Kidney epithelial cell (primary cell): ENCODE data around the gene CACNA1I. TPM values are rescaled to one million over a fixed set of nuclear protein-coding genes. Genes with fewer than 3 reads are reported as not detected.

Experiments
- DNase-seq: peaks from one replicate; pipeline ENCODE4 v3.0.0-alpha.2; 2010; ENCODE audit warnings: low read depth
- H3K27me3 ChIP-seq: 2 replicates; pipeline ENCODE4 v1.6.0; 2011; ENCODE audit warnings: low read length; ENCODE audit not compliant: control insufficient read depth, insufficient read depth
- H3K36me3 ChIP-seq: 2 replicates; pipeline ENCODE4 v1.5.1; 2011; ENCODE audit warnings: low read length; ENCODE audit not compliant: control insufficient read depth, insufficient read depth
- H3K4me3 ChIP-seq: 2 replicates; pipeline ENCODE4 v1.5.1; 2011; ENCODE audit warnings: low read depth, mild to moderate bottlenecking, control low read depth, low read length
- total RNA-seq: library from RNA; depleted of rRNA; stranded (reverse); fragments of >200 nt; gene quantifications from 2 replicates; pipeline ENCODE4 v1.2.3, GENCODE V29; 2015
- TF ChIP-seq, protein P1 (sequence below): IDR thresholded peaks from 2 replicates; pipeline ENCODE4 v1.5.1; 2011; ENCODE audit warnings: mild to moderate bottlenecking, moderate library complexity, low read length, control low read depth, inconsistent platforms; ENCODE audit not compliant: insufficient read depth, poor library complexity, severe bottlenecking

The CACNA1I gene
- total RNA-seq, 1 donor from 2014 or later, result not detected

DNA sequence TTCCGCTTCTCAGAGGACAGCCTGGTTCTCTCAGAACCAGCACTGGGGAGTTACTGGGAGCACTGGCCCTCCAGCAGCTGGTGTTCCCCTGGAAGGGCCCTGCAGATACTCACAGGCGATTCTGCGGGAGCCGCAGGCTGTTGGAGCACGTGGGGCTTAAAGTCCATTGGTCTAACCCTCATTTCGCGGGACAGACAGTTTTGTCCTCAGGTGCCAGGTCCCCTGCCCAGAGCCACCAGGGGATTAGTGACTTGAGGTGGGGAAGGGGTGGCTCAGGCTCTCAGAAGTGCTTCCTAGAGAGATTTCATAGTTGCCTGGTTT is 53.9 kb downstream of the CACNA1I start:
- Histone ChIP-seq H3K27me3 (peaks cover 42% of the 10 kb centered on the region), H3K4me3 (no peak overlapping the region), H3K36me3 (no peaks in the 10 kb centered on the region)
- TF ChIP-seq, protein P1, sequence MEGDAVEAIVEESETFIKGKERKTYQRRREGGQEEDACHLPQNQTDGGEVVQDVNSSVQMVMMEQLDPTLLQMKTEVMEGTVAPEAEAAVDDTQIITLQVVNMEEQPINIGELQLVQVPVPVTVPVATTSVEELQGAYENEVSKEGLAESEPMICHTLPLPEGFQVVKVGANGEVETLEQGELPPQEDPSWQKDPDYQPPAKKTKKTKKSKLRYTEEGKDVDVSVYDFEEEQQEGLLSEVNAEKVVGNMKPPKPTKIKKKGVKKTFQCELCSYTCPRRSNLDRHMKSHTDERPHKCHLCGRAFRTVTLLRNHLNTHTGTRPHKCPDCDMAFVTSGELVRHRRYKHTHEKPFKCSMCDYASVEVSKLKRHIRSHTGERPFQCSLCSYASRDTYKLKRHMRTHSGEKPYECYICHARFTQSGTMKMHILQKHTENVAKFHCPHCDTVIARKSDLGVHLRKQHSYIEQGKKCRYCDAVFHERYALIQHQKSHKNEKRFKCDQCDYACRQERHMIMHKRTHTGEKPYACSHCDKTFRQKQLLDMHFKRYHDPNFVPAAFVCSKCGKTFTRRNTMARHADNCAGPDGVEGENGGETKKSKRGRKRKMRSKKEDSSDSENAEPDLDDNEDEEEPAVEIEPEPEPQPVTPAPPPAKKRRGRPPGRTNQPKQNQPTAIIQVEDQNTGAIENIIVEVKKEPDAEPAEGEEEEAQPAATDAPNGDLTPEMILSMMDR, result no peak
- no peak for DNase-seq

DNA sequence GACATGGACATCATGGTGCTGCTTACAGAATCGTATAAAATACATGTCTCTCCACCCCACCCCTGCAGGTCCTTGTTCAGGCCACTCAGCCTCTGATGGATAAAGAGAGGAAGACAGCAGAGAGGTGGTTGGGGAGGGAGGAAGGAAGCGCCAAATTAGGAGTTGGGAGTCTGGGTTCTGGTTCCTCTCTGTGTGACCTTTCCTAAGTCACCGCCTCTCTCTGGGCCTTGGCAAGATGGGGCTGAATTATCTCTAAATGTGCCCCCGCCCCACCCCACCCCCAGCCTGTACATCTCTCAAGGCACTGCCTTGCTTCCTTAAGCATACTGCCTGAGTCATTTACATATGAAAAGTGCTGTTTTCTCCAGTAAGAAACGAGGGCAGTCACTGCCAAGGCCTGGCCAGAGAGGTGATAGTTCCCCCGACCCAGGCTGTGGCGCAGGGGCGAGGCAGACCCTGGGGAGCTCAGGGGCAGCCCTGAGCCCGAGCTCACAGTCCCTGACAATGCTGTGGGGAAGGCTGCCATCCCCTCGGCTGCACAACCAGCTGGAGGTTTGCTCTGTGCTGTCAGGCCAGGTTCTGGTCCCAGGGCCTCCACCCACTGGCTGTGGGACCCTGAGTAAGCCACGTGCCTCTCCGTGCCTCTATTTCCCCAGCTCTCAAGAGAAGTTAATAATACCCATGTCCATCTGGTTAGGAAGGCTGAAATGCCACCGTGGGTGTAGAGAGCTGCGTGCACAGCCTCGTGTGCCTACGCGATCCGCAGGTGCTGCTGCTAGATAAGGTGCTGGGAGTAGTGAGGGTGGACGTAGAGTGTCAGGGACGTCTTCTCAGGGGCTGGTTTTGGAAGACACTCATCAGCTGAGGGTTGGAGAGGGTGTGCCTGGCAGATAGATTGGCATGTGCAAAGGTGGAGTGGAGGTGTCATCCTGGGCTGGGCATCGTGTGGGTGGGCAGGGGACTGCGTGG is 55.3 kb downstream of the CACNA1I start:
- Histone ChIP-seq H3K36me3 (no peaks in the 10 kb centered on the region), H3K4me3 (no peak overlapping the region), H3K27me3 (peaks cover 48% of the 10 kb centered on the region)
- DNase-seq, result no peak
- TF ChIP-seq, protein P1, result no peak

DNA sequence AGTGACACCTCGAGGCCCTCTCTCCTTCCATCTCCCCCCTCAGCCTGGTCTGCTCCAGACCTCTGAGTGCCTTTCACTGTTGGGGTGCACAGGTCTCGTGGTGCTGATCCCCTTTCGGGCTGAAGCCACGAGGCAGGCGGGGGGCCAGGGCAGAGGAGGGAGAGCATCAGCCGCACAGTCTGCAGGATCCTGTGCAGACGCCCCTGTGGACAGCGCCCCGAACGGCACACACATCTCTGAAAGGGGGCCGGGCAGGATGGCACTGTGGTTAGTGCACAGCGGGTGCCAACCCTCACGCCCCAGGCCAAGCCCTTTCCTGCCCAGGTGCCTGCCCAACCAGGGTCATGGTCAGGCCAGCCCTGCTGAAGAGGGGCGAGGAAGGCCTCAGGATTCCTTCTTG is 56.7 kb downstream of the CACNA1I start:
- H3K36me3 ChIP-seq, result no peaks in the 10 kb centered on the region
- peaks cover 58% of the 10 kb centered on the region for H3K27me3 ChIP-seq
- H3K4me3 ChIP-seq, result no peak overlapping the region
- no peak for DNase-seq
- TF ChIP-seq, protein P1, result no peak

DNA sequence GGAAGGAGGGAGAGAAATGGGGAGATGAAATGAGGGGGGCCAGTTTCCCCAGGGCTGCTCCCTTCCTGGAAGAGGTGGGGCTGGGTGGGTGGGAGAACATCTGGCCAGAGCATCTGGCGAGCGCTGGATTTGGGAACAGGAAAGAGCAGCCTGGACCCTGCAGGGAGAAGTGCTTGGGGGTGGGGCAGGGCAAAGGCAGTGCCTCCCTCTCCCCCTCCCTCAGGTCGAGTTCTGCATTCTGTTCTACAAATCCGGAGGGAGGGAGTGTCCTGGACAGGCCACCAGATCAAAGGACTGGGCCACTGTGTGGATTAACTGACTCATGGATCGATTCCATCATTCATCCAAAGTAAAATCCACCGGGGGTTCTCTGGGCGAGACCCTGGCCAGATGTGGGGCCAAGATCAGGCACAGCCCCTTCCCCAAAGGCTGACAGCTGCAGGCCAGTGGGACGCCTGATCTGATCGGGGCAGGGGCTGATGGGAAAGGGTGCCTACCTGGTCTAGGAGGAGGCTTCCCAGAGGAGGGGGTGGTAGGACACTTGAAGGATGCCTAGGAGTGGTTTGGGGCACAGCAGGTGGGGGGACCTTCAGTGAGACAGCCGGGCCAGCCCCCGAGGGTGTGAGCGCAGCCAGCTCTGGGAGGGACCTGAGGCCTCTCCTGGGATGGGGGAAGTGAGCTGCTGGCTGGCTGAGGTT is 57.5 kb downstream of the CACNA1I start:
- Histone ChIP-seq H3K4me3 (no peak overlapping the region), H3K36me3 (no peaks in the 10 kb centered on the region), H3K27me3 (peaks cover 56% of the 10 kb centered on the region)
- DNase-seq, result no peak
- TF ChIP-seq, protein P1, result no peak

DNA sequence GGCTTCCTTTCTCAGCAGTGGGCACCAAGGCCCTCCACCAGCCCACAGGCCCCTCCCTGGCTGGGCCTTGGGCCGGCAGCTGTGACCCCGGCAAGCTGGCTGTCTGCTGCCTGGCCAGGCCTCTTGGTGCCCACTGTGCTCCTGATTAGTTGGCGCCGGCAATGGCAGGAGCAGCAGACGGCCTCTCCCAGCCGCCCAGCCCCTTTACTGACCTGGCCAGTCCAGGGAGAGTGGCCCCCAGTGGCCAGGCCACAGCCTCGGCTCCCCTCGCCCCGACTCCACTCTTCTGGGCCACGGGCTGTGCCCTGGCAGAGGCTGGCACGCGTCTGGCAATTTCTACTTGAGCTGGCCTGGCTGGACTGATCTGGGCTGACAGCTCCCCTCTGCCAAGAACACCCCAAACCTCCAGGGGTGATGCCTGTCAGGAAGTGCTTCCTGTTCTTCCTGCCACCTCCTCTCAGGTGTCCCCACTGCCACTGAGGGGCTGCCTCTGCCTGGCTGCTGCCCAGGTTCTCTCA is 58.1 kb downstream of the CACNA1I start:
- DNase-seq, result no peak
- Histone ChIP-seq H3K4me3 (no peak overlapping the region), H3K36me3 (no peaks in the 10 kb centered on the region), H3K27me3 (peaks cover 50% of the 10 kb centered on the region)
- TF ChIP-seq, protein P1, result no peak
